Neuronal stem cell (in vitro differentiated cells): ENCODE measurements around the gene TPRG1L.

Source experiments
- DNase-seq: peaks from one replicate; pipeline ENCODE4 v3.0.0-alpha.2; 2013; ENCODE audit warnings: low spot score
- H2AFZ ChIP-seq: one replicate; pipeline ENCODE4 v1.6.1; 2013; ENCODE audit warnings: mild to moderate bottlenecking, low read length, inconsistent platforms
- H2AK5ac ChIP-seq: 2 replicates; pipeline ENCODE4 v1.6.1; 2013; ENCODE audit warnings: low read depth, mild to moderate bottlenecking, inconsistent platforms, low read length, moderate library complexity, mixed read lengths
- H2BK120ac ChIP-seq: 2 replicates; pipeline ENCODE4 v1.6.1; 2013; ENCODE audit warnings: low read depth, mild to moderate bottlenecking, inconsistent platforms, low read length, moderate library complexity, mixed read lengths
- H2BK12ac ChIP-seq: one replicate; pipeline ENCODE4 v1.6.1; 2013; ENCODE audit warnings: low read length, inconsistent platforms
- H2BK15ac ChIP-seq: 2 replicates; pipeline ENCODE4 v1.6.1; 2013; ENCODE audit warnings: mild to moderate bottlenecking, low read length, inconsistent platforms, mixed read lengths
- H2BK5ac ChIP-seq: one replicate; pipeline ENCODE4 v1.6.1; 2013; ENCODE audit warnings: inconsistent platforms, mild to moderate bottlenecking, low read length, moderate library complexity
- H3K14ac ChIP-seq: one replicate; pipeline ENCODE4 v1.6.1; 2013; ENCODE audit warnings: low read length, inconsistent platforms
- H3K18ac ChIP-seq: 2 replicates; pipeline ENCODE4 v1.6.1; 2013; ENCODE audit warnings: low read length, inconsistent platforms
- H3K23ac ChIP-seq: 2 replicates; pipeline ENCODE4 v1.6.1; 2013; ENCODE audit warnings: low read depth, mild to moderate bottlenecking, mixed read lengths, low read length, inconsistent platforms; ENCODE audit not compliant: poor library complexity
- H3K27ac ChIP-seq: replicated peaks from 3 replicates; pipeline ENCODE4 v1.5.1; 2013; ENCODE audit warnings: low read length, inconsistent platforms
- H3K27me3 ChIP-seq, 3 experiments: 2 replicates each; pipeline ENCODE4 v1.6.1; 2013; ENCODE audit warnings: low read length in 3 of 3, mild to moderate bottlenecking in 2 of 3, inconsistent platforms in 1 of 3, low read depth in 1 of 3, mixed read lengths in 1 of 3, moderate library complexity in 1 of 3; ENCODE audit not compliant: control insufficient read depth in 3 of 3, insufficient read depth in 3 of 3
- H3K36me3 ChIP-seq, 2 donors: replicated peaks in 1 of 2; 2 replicates each; pipeline ENCODE4 v1.6.1; 2013; ENCODE audit warnings: low read length in 2 of 2; ENCODE audit not compliant: control insufficient read depth in 2 of 2, insufficient read depth in 2 of 2
- H3K4ac ChIP-seq: 2 replicates; pipeline ENCODE4 v1.6.1; 2013; ENCODE audit warnings: inconsistent platforms, mild to moderate bottlenecking, low read length, moderate library complexity
- H3K4me1 ChIP-seq, 2 donors: 1 replicate in 1 of 2; 2 replicates in 1 of 2; pipeline ENCODE4 v1.6.1; 2013; ENCODE audit warnings: low read length in 2 of 2, low read depth in 1 of 2; ENCODE audit not compliant: control insufficient read depth in 2 of 2, insufficient read depth in 1 of 2
- H3K4me2 ChIP-seq: one replicate; pipeline ENCODE4 v1.6.1; 2013; ENCODE audit warnings: mild to moderate bottlenecking, low read length, inconsistent platforms; ENCODE audit not compliant: insufficient read depth, poor library complexity, severe bottlenecking
- H3K4me3 ChIP-seq, 2 donors: 2 replicates each; pipeline ENCODE4 v1.5.1; 2013; ENCODE audit warnings: low read length in 2 of 2, mild to moderate bottlenecking in 2 of 2, inconsistent platforms in 1 of 2, moderate library complexity in 1 of 2
- H3K79me1 ChIP-seq: one replicate; pipeline ENCODE4 v1.6.1; 2013; ENCODE audit warnings: low read depth, mild to moderate bottlenecking, inconsistent platforms, low read length, moderate library complexity
- H3K9ac ChIP-seq: one replicate; pipeline ENCODE4 v1.6.1; 2013; ENCODE audit warnings: mild to moderate bottlenecking, low read depth, low read length, inconsistent platforms; ENCODE audit not compliant: poor library complexity
- H3K9me3 ChIP-seq, 2 donors: replicated peaks in 1 of 2; 2 replicates each; pipeline versions ENCODE3 to v1.6.1; 2013; ENCODE audit warnings: low read length in 2 of 2, mild to moderate bottlenecking in 2 of 2, inconsistent platforms in 1 of 2, low read depth in 1 of 2, mixed read lengths in 1 of 2, moderate library complexity in 1 of 2; ENCODE audit not compliant: control insufficient read depth in 2 of 2, insufficient read depth in 1 of 2
- H4K8ac ChIP-seq: one replicate; pipeline ENCODE4 v1.6.1; 2013; ENCODE audit warnings: low read depth, mild to moderate bottlenecking, inconsistent platforms, low read length, moderate library complexity
- H4K91ac ChIP-seq: one replicate; pipeline ENCODE4 v1.6.1; 2013; ENCODE audit warnings: low read length, low read depth, mild to moderate bottlenecking, inconsistent platforms; ENCODE audit not compliant: poor library complexity
- WGBS, 2 donors: extraction: QIAGEN DNeasy Blood & Tissue Kit; methylation state at CpG; one replicate each; pipeline ENCODE4 v1.1.7; 2013; ENCODE audit warnings: missing lambda C conversion rate in 2 of 2, mixed read lengths in 1 of 2; ENCODE audit not compliant: insufficient read length in 2 of 2, insufficient replicate concordance in 1 of 2; ENCODE audit errors: extremely low coverage in 2 of 2; 5-methylcytosine and 5-hydroxymethylcytosine counted together

Gene TPRG1L

DNA sequence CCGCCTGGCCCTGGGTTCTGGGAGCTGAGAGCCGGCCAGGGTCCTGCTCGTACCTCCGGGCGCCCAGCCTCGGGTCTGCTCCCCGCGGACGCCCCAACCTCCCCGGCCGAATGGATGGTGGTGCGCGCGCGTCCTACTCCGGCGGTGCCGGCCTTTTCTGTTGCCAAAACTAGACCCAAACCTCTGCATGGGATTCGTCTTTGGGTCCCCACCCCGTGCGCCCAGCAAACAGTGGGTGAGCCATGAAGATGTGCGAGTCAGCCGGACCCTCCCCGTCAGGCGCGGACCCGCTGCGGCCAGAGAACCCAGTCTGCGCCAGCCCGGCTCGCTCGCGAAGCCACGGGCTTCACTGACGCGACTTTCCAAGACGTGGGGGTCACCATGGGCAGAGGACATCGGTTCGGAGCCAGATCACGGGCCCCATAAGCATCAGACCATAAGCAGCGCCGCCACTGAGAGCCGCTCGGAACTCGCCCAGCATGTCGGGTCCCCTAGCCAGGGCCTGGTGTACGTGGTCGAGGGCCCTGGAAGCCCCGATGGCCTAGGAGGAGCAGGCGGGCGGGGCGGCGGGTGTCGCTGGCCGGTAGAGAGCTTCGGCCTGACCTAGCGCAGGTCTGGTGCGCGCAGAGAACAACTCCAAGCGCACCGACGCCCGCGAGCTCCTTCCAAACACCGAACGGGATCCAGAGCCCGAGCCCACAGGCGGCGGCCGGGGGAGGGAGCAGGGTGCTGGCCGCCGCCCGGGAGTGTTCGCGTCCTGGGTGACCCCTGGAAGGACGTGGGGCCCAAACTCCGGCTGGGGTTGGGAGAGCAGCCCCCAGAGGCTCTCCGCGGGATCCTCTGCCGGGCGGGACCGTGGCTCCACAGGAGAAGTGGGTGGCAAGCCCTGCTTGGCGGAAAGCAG is 26.5 kb downstream of the TPRG1L start:
- H3K9me3 ChIP-seq: peaks cover 0 to 2% of the 10 kb centered on the region in 2 donors
- peaks cover 3 to 8% of the 10 kb centered on the region in 2 donors for H3K4me1 ChIP-seq
- H3K23ac ChIP-seq: peak overlapping the region; percentile 80
- H3K36me3 ChIP-seq: peaks cover 0 to 16% of the 10 kb centered on the region in 2 donors
- H3K79me1 ChIP-seq: peaks cover 7% of the 10 kb centered on the region
- H4K8ac ChIP-seq: no peak overlapping the region
- H3K9ac ChIP-seq: peak overlapping the region; percentile 44
- H2BK15ac ChIP-seq: peak overlapping the region; percentile 81
- peaks cover 34 to 63% (median 54%) of the 10 kb centered on the region in 3 experiments for H3K27me3 ChIP-seq
- WGBS, 2 donors: no CpG with 5 or more reads among the region's 83 CpGs
- no peak overlapping the region for H3K4me3 ChIP-seq
- H3K18ac ChIP-seq: peak overlapping the region; percentile 71
- no peak overlapping the region for H3K27ac ChIP-seq
- DNase-seq: no peak
- H3K4me2 ChIP-seq: peak overlapping the region; percentile 65
- H2AK5ac ChIP-seq: peak overlapping the region; percentile 81
- H2BK12ac ChIP-seq: peak overlapping the region; percentile 58
- peak overlapping the region; percentile 39 for H2BK5ac ChIP-seq
- no peak overlapping the region for H4K91ac ChIP-seq
- peak overlapping the region; percentile 69 for H2AFZ ChIP-seq
- H2BK120ac ChIP-seq: no peak overlapping the region
- peak overlapping the region; percentile 38 for H3K14ac ChIP-seq
- no peak overlapping the region for H3K4ac ChIP-seq

DNA sequence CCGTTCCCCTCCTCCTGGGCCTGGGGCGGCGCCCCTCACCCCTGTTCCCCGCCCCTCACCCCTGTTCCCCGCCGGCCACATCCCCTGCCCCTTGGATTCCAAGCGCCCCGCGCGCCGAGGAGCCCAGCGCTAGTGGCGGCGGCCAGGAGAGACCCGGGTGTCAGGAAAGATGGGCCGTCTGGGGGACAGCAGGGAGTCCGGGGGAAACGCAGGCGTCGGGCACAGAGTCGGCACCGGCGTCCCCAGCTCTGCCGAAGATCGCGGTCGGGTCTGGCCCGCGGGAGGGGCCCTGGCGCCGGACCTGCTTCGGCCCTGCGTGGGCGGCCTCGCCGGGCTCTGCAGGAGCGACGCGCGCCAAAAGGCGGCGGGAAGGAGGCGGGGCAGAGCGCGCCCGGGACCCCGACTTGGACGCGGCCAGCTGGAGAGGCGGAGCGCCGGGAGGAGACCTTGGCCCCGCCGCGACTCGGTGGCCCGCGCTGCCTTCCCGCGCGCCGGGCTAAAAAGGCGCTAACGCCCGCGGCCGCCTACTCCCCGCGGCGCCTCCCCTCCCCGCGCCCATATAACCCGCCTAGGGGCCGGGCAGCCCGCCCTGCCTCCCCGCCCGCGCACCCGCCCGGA is 27.2 kb downstream of the TPRG1L start, which contains the start of gene TP73:
Gene TP73 (plus strand): TSS at position 587 of the 618 bp plus-strand sequence. CDS start 29,850 bp downstream, outside the sequence.
- peak within 1 kb of the TSS; percentile 65 for H3K4me2 ChIP-seq
- H3K4ac ChIP-seq: no peak within 1 kb of the TSS
- H3K23ac ChIP-seq: peak within 1 kb of the TSS; percentile 80
- H4K91ac ChIP-seq: no peak within 1 kb of the TSS
- peak within 1 kb of the TSS; percentile 20 to 66 for H3K4me3 ChIP-seq
- H2AK5ac ChIP-seq: peak within 1 kb of the TSS; percentile 81
- no peak within 1 kb of the TSS for H2BK120ac ChIP-seq
- H2AFZ ChIP-seq: peak within 1 kb of the TSS; percentile 69
- H2BK15ac ChIP-seq: peak within 1 kb of the TSS; percentile 81
- H3K9ac ChIP-seq: peak within 1 kb of the TSS; percentile 74
- no peak within 1 kb of the TSS for H3K27ac ChIP-seq
- peak within 1 kb of the TSS; percentile 8 for H3K14ac ChIP-seq
- no peak within 1 kb of the TSS for H4K8ac ChIP-seq
- H3K36me3 ChIP-seq: peaks cover 0 to 9% of the 10 kb centered on the region in 2 donors
- peaks cover 34 to 70% (median 59%) of the 10 kb centered on the region in 3 experiments for H3K27me3 ChIP-seq
- H3K79me1 ChIP-seq: peaks cover 7% of the 10 kb centered on the region
- H2BK5ac ChIP-seq: no peak within 1 kb of the TSS
- peaks cover 0 to 2% of the 10 kb centered on the region in 2 donors for H3K9me3 ChIP-seq
- H3K4me1 ChIP-seq: peaks cover 3 to 8% of the 10 kb centered on the region in 2 donors
- peak within 1 kb of the TSS; percentile 87 for H3K18ac ChIP-seq
- DNase-seq: no peak
- H2BK12ac ChIP-seq: peak within 1 kb of the TSS; percentile 58
- no CpG with 5 or more reads among the region's 80 CpGs for WGBS, 2 donors

DNA sequence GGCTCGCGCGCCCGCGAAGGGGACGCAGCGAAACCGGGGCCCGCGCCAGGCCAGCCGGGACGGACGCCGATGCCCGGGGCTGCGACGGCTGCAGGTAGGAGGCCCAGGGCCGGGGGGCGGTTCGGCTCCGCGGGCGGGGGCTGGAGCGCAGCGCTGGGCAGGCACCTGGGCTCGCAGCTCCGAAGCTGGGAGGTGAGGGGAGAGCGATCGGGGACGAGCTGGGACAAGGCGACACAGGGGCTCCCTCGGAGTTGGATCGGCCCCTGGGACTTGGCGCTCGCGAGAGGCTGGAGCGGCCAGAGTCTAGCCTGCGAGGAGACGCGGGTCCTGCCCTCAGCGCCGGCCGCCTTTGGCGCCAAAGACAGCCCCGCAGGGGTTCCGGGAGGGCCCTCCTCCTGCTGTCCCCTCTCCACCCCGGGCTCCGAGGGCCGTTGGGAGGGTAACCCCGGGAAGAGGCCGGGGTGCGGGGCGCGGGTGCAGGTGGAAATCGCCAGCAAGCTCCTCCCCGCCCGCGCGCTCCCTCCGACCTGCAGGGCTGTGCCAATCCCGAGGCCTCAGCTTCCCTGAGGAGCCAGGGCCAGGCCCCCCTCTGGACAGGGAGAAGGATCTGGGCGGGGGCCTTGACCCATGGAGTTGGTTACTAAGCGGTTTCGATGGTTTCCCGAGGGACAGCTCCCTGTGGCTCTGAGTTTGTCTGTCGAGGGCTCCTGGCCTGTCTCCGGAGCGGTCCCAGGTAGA is 27.9 kb downstream of the TPRG1L start:
- Histone ChIP-seq H2BK15ac (no peak overlapping the region), H3K14ac (peak overlapping the region; percentile 5), H3K9me3 (peaks cover 0 to 2% of the 10 kb centered on the region in 2 donors), H3K9ac (peak overlapping the region; percentile 74), H3K4ac (no peak overlapping the region), H4K8ac (no peak overlapping the region), H3K36me3 (peaks cover 0 to 3% of the 10 kb centered on the region in 2 donors), H2BK5ac (no peak overlapping the region), H4K91ac (no peak overlapping the region), H3K23ac (peak overlapping the region; percentile 35), H2AFZ (peak overlapping the region; percentile 69), H2BK12ac (no peak overlapping the region), H2BK120ac (no peak overlapping the region), H2AK5ac (no peak overlapping the region), H3K27me3 (peaks cover 34 to 77% (median 59%) of the 10 kb centered on the region in 3 experiments), H3K18ac (peak overlapping the region; percentile 87), H3K79me1 (peaks cover 7% of the 10 kb centered on the region), H3K4me1 (peaks cover 3 to 8% of the 10 kb centered on the region in 2 donors), H3K4me2 (peak overlapping the region; percentile 65), H3K27ac (no peak overlapping the region), H3K4me3 (peak overlapping the region; percentile 20 to 66)
- no CpG with 5 or more reads among the region's 68 CpGs for WGBS, 2 donors
- no peak for DNase-seq
